Hepatocyte (in vitro differentiated cells): Measurements from ENCODE around the gene SAP130.

Experiments
- CTCF ChIP-seq: fragments of 200-600 bp; sonication (generic); IDR thresholded peaks from 2 replicates; pipeline ENCODE4 v1.5.1; 2016; ENCODE audit warnings: antibody characterized with exemption, mild to moderate bottlenecking; ENCODE audit not compliant: poor library complexity
- EZH2 ChIP-seq: fragments of 200-600 bp; sonication (generic); IDR thresholded peaks from 2 replicates; pipeline ENCODE4 v1.6.1; 2016; ENCODE audit warnings: antibody characterized with exemption, mild to moderate bottlenecking, borderline replicate concordance
- EZH2phosphoT487 ChIP-seq: fragments of 200-600 bp; sonication (generic); IDR thresholded peaks from one replicate; pipeline ENCODE4 v1.6.1; 2018; ENCODE audit warnings: antibody characterized with exemption, mild to moderate bottlenecking, low read depth, moderate library complexity; ENCODE audit not compliant: unreplicated experiment, severe bottlenecking

GRCh38 chr2:128064353-128064752, 36.5 kb upstream of the SAP130 start:
- no peak for TF ChIP-seq CTCF
- no peak for TF ChIP-seq EZH2phosphoT487
- no peak for TF ChIP-seq EZH2
